HL-60 (cell line): ENCODE measurements around the gene PMEL.

Source experiments
- DNase-seq, 2 experiments: peaks; one replicate each; pipeline ENCODE4 v3.0.0-alpha.2; 2010 to 2020; ENCODE audit warnings: low read depth in 1 of 2, low spot score in 1 of 2
- H3K27ac ChIP-seq: fragments of 250-450 bp; sonication (Bioruptor Pico); replicated peaks from 2 replicates; pipeline ENCODE4 v1.5.1; 2020; ENCODE audit warnings: mild to moderate bottlenecking, moderate library complexity
- H3K27me3 ChIP-seq: fragments of 250-450 bp; sonication (Bioruptor Pico); 2 replicates; pipeline ENCODE4 v1.5.1; 2021; ENCODE audit warnings: mild to moderate bottlenecking, moderate library complexity; ENCODE audit not compliant: insufficient read depth, poor library complexity, severe bottlenecking
- H3K4me3 ChIP-seq: replicated peaks from 2 replicates; pipeline ENCODE4 v1.5.1; 2011; ENCODE audit warnings: mild to moderate bottlenecking, control low read depth, low read length; ENCODE audit not compliant: insufficient read depth
- GABPA ChIP-seq: IDR thresholded peaks from 2 replicates; pipeline ENCODE4 v1.6.1; 2012; ENCODE audit warnings: low read depth
- POLR2AphosphoS5 ChIP-seq: IDR thresholded peaks from 2 replicates; pipeline ENCODE4 v1.6.1; 2012; ENCODE audit warnings: low read depth
- SPI1 ChIP-seq: IDR thresholded peaks from 2 replicates; pipeline ENCODE4 v1.6.1; 2012; ENCODE audit warnings: low read depth, mild to moderate bottlenecking, borderline replicate concordance
- TF ChIP-seq, protein P1 (sequence below): IDR thresholded peaks from one replicate; pipeline ENCODE4 v1.5.1; 2011; ENCODE audit warnings: low read length, control low read depth, inconsistent platforms; ENCODE audit not compliant: insufficient read depth
- TF ChIP-seq, protein P2 (sequence below): IDR thresholded peaks from 2 replicates; pipeline ENCODE4 v1.6.1; 2012; ENCODE audit warnings: low read depth; ENCODE audit not compliant: insufficient replicate concordance

The PMEL gene

DNA sequence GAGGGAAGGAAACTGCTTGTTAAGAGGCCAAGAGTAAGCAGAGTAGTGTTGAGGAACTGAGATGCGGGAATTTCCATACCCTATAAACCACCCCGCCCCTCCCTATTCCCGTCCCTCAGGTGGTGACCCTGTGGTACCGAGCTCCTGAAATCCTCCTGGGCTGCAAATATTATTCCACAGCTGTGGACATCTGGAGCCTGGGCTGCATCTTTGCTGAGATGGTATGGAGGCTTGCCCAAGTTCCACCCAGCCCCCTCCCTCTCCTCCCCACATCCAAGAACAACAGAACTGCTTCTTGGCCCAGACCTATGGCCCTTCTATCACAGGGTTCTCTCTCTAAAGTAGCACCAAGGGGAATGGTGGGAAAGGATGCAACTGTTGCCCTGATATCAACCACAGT, 3.5 kb upstream of the PMEL start:
- no peak for DNase-seq
- TF ChIP-seq, protein P1, sequence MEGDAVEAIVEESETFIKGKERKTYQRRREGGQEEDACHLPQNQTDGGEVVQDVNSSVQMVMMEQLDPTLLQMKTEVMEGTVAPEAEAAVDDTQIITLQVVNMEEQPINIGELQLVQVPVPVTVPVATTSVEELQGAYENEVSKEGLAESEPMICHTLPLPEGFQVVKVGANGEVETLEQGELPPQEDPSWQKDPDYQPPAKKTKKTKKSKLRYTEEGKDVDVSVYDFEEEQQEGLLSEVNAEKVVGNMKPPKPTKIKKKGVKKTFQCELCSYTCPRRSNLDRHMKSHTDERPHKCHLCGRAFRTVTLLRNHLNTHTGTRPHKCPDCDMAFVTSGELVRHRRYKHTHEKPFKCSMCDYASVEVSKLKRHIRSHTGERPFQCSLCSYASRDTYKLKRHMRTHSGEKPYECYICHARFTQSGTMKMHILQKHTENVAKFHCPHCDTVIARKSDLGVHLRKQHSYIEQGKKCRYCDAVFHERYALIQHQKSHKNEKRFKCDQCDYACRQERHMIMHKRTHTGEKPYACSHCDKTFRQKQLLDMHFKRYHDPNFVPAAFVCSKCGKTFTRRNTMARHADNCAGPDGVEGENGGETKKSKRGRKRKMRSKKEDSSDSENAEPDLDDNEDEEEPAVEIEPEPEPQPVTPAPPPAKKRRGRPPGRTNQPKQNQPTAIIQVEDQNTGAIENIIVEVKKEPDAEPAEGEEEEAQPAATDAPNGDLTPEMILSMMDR = no peak
- no peak for TF ChIP-seq POLR2AphosphoS5
- TF ChIP-seq, protein P2, sequence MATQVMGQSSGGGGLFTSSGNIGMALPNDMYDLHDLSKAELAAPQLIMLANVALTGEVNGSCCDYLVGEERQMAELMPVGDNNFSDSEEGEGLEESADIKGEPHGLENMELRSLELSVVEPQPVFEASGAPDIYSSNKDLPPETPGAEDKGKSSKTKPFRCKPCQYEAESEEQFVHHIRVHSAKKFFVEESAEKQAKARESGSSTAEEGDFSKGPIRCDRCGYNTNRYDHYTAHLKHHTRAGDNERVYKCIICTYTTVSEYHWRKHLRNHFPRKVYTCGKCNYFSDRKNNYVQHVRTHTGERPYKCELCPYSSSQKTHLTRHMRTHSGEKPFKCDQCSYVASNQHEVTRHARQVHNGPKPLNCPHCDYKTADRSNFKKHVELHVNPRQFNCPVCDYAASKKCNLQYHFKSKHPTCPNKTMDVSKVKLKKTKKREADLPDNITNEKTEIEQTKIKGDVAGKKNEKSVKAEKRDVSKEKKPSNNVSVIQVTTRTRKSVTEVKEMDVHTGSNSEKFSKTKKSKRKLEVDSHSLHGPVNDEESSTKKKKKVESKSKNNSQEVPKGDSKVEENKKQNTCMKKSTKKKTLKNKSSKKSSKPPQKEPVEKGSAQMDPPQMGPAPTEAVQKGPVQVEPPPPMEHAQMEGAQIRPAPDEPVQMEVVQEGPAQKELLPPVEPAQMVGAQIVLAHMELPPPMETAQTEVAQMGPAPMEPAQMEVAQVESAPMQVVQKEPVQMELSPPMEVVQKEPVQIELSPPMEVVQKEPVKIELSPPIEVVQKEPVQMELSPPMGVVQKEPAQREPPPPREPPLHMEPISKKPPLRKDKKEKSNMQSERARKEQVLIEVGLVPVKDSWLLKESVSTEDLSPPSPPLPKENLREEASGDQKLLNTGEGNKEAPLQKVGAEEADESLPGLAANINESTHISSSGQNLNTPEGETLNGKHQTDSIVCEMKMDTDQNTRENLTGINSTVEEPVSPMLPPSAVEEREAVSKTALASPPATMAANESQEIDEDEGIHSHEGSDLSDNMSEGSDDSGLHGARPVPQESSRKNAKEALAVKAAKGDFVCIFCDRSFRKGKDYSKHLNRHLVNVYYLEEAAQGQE = no peak
- TF ChIP-seq GABPA = no peak
- H3K27me3 ChIP-seq = no peaks in the 10 kb centered on the region
- no peak overlapping the region for H3K4me3 ChIP-seq
- no peak overlapping the region for H3K27ac ChIP-seq

DNA sequence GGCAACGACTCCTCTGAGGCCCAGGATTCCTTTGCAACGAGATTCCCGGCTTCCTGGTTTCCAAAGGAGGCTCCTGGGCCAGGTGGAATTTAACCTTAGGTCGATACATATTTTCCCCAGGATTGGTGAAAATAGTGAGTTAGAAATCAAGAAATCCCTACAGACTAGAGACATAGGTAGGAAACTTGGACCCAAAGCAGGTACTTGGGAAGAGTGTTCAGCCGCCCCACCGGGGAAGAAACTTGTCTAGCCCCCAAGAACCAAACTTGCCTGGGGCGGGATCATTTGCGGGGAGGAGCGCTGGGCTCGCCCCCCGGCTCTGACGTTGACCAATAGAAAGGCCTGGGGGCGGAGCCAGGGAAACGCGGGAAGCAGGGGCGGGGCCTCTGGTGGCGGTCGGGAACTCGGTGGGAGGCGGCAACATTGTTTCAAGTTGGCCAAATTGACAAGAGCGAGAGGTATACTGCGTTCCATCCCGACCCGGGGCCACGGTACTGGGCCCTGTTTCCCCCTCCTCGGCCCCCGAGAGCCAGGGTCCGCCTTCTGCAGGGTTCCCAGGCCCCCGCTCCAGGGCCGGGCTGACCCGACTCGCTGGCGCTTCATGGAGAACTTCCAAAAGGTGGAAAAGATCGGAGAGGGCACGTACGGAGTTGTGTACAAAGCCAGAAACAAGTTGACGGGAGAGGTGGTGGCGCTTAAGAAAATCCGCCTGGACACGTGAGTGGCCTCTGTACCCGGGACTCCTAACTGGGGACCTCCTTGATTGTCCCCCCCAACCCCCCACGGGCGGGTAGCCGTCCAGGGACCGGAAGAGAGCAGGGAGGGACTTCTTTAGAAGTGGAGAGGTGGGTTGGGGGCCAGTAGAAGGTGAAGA, 803 bp upstream of the PMEL start, which contains the start of gene CDK2:
Gene CDK2, plus strand, starts transcription at position 423 of the 874 bp plus-strand sequence. Its CDS starts 179 bp downstream, at position 602.
- peak within 1 kb of the TSS; percentile 70 for H3K27ac ChIP-seq
- TF ChIP-seq, protein P1 = no peak
- peak; percentile 41; the same call in 1 of the 2 replicates for TF ChIP-seq GABPA
- no peak for TF ChIP-seq SPI1
- peak; percentile 52; the same call in 1 of the 2 replicates for TF ChIP-seq POLR2AphosphoS5
- TF ChIP-seq, protein P2 = peak; percentile 47
- H3K4me3 ChIP-seq = peak within 1 kb of the TSS; percentile 95
- H3K27me3 ChIP-seq = no peaks in the 10 kb centered on the region
- peak; percentile 59 to 89 for DNase-seq

DNA sequence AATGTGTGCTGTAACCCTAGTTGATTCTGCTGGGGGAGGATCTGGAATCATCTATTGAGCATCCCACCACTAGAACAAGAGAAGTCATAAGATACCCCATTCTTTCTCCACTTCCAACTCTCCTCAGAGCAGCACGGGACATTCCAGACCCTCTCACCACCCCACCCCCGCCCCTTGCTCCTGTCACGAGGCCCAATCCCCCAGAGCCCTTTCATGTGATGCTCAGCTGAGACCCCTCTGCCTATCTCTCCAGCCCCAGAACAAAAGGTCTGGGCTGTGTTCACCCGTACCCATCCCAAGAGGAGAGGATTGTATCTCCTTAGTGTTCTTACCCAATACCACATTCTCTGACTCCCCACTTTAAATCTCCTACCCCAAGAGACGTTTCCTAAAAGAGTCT, 602 bp downstream of the PMEL start:
- Histone ChIP-seq H3K27me3 (no peaks in the 10 kb centered on the region), H3K27ac (no peak overlapping the region), H3K4me3 (no peak overlapping the region)
- TF ChIP-seq POLR2AphosphoS5 (no peak), SPI1 (no peak), GABPA (no peak)
- TF ChIP-seq, protein P1 = no peak
- TF ChIP-seq, protein P2 = no peak
- DNase-seq = no peak
